Activated CD4-positive, alpha-beta T cell treated with anti-CD3 and anti-CD28 coated beads, Interleukin-2, amount 10 ng/mL, durations not matched to agents 24 days and 14 days (primary cell): ENCODE data around the gene ENAH. TPM values are rescaled to one million over a fixed set of nuclear protein-coding genes. Genes with fewer than 3 reads are reported as not detected.

Experiments
- DNase-seq: peaks from one replicate; pipeline ENCODE4 v3.0.0; 2022
- H3K27ac Mint-ChIP-seq: one replicate; pipeline ENCODE4 v1.8.0; 2022; ENCODE audit warnings: mild to moderate bottlenecking, mixed read lengths
- H3K27me3 Mint-ChIP-seq: one replicate; pipeline ENCODE4 v1.8.0; 2022; ENCODE audit warnings: mixed read lengths
- H3K36me3 Mint-ChIP-seq: one replicate; pipeline ENCODE4 v1.8.0; 2022; ENCODE audit warnings: low read depth, mild to moderate bottlenecking, mixed read lengths
- H3K4me1 Mint-ChIP-seq: one replicate; pipeline ENCODE4 v1.8.0; 2021; ENCODE audit warnings: mixed read lengths
- H3K4me3 Mint-ChIP-seq: one replicate; pipeline ENCODE4 v1.8.0; 2022; ENCODE audit warnings: mild to moderate bottlenecking, moderate library complexity, mixed read lengths
- H3K9me3 Mint-ChIP-seq: one replicate; pipeline ENCODE4 v1.8.0; 2021; ENCODE audit warnings: mixed read lengths
- intact Hi-C: fragments of 100-400 bp; cut with micrococcal nuclease; formaldehyde crosslinking; loops from one replicate; pipeline ENCODE4 v1.15.1; 2023
- total RNA-seq: library from RNA; stranded (reverse); gene quantifications from 2 replicates; pipeline ENCODE4 v1.2.3, GENCODE V29; 2022

The ENAH gene
- total RNA-seq, 1 donor from 2014 or later, result 0.33 TPM

GRCh38 chr1:225460737-225461532 is 192.0 kb downstream of the ENAH start:
- Mint-ChIP-seq H3K36me3 (no peaks in the 10 kb centered on the region), H3K27ac (peak overlapping the region; percentile 81), H3K4me1 (peaks cover 44% of the 10 kb centered on the region), H3K9me3 (no peaks in the 10 kb centered on the region), H3K27me3 (no peaks in the 10 kb centered on the region), H3K4me3 (peak overlapping the region; percentile 5)
- intact Hi-C loops, result no loop called here
- peak; percentile 75 for DNase-seq

- Mint-ChIP-seq H3K4me3 (peak overlapping the region; percentile 5), H3K4me1 (peaks cover 39% of the 10 kb centered on the region), H3K9me3 (no peaks in the 10 kb centered on the region), H3K27me3 (no peaks in the 10 kb centered on the region), H3K27ac (peak overlapping the region; percentile 81), H3K36me3 (no peaks in the 10 kb centered on the region)
- intact Hi-C loops, result no loop called here
- no peak for DNase-seq
Observed at GRCh38 chr1:225460021-225460736, 192.7 kb downstream of the ENAH start.

GRCh38 chr1:225458222-225458631 is 194.7 kb downstream of the ENAH start:
- DNase-seq, result no peak
- H3K4me3 Mint-ChIP-seq, result no peak overlapping the region

GRCh38 chr1:225454733-225455132 is 198.2 kb downstream of the ENAH start:
- Mint-ChIP-seq H3K27ac (peak overlapping the region; percentile 92), H3K4me1 (peaks cover 41% of the 10 kb centered on the region), H3K36me3 (peaks cover 3% of the 10 kb centered on the region), H3K27me3 (no peaks in the 10 kb centered on the region), H3K4me3 (peak overlapping the region; percentile 75), H3K9me3 (no peaks in the 10 kb centered on the region)
- intact Hi-C loops, result loop anchor here (1.0 kb wide), 3 partner anchors 9 to 26 kb away; partner anchors contain the start of gene LBR
- DNase-seq, result peak; percentile 79

More at GRCh38 chr1:225458222-225458631, 194.7 kb downstream of the ENAH start:
- no peaks in the 10 kb centered on the region for H3K27me3 Mint-ChIP-seq
- peaks cover 49% of the 10 kb centered on the region for H3K4me1 Mint-ChIP-seq
- intact Hi-C loops, result no loop called here
- no peaks in the 10 kb centered on the region for H3K9me3 Mint-ChIP-seq
- peaks cover 3% of the 10 kb centered on the region for H3K36me3 Mint-ChIP-seq
- no peak overlapping the region for H3K27ac Mint-ChIP-seq

GRCh38 chr1:225453797-225454648 is 198.9 kb downstream of the ENAH start:
- peaks cover 37% of the 10 kb centered on the region for H3K4me1 Mint-ChIP-seq
- H3K27me3 Mint-ChIP-seq, result no peaks in the 10 kb centered on the region
- H3K27ac Mint-ChIP-seq, result peak overlapping the region; percentile 92
- DNase-seq, result no peak
- H3K4me3 Mint-ChIP-seq, result peak overlapping the region; percentile 75
- H3K36me3 Mint-ChIP-seq, result peaks cover 3% of the 10 kb centered on the region
- intact Hi-C loops, result loop anchor here (1.0 kb wide), 2 partner anchors 9 to 13 kb away; no protein-coding TSS in a partner anchor
- no peaks in the 10 kb centered on the region for H3K9me3 Mint-ChIP-seq

GRCh38 chr1:225451840-225452515 is 200.9 kb downstream of the ENAH start:
- Mint-ChIP-seq H3K27ac (no peak overlapping the region), H3K36me3 (peaks cover 3% of the 10 kb centered on the region), H3K9me3 (no peaks in the 10 kb centered on the region), H3K4me3 (no peak overlapping the region), H3K27me3 (no peaks in the 10 kb centered on the region), H3K4me1 (peaks cover 35% of the 10 kb centered on the region)
- no peak for DNase-seq
- intact Hi-C loops, result no loop called here

- peaks cover 3% of the 10 kb centered on the region for H3K36me3 Mint-ChIP-seq
- H3K27me3 Mint-ChIP-seq, result no peaks in the 10 kb centered on the region
- peaks cover 38% of the 10 kb centered on the region for H3K4me1 Mint-ChIP-seq
- H3K4me3 Mint-ChIP-seq, result no peak overlapping the region
- H3K27ac Mint-ChIP-seq, result no peak overlapping the region
- no peaks in the 10 kb centered on the region for H3K9me3 Mint-ChIP-seq
- intact Hi-C loops, result no loop called here
- no peak for DNase-seq
Observed at GRCh38 chr1:225451340-225451739, 201.6 kb downstream of the ENAH start.

GRCh38 chr1:225450491-225451191 is 202.3 kb downstream of the ENAH start:
- Mint-ChIP-seq H3K4me1 (peaks cover 45% of the 10 kb centered on the region), H3K9me3 (no peaks in the 10 kb centered on the region), H3K4me3 (no peak overlapping the region), H3K27me3 (no peaks in the 10 kb centered on the region), H3K36me3 (peaks cover 3% of the 10 kb centered on the region), H3K27ac (no peak overlapping the region)
- no peak for DNase-seq
- intact Hi-C loops, result no loop called here

- Mint-ChIP-seq H3K9me3 (no peaks in the 10 kb centered on the region), H3K4me1 (peaks cover 50% of the 10 kb centered on the region)
Observed at GRCh38 chr1:225449774-225450173, 203.1 kb downstream of the ENAH start.

GRCh38 chr1:225449261-225449660 is 203.7 kb downstream of the ENAH start:
- Mint-ChIP-seq H3K4me1 (peaks cover 50% of the 10 kb centered on the region), H3K36me3 (peaks cover 2% of the 10 kb centered on the region), H3K27ac (peak overlapping the region; percentile 49), H3K4me3 (no peak overlapping the region), H3K9me3 (no peaks in the 10 kb centered on the region), H3K27me3 (peaks cover 2% of the 10 kb centered on the region)
- DNase-seq, result no peak
- intact Hi-C loops, result loop anchor here (10.0 kb wide), 2 partner anchors 954 to 1014 kb away; partner anchors contain the start of gene WDR26

More at GRCh38 chr1:225449774-225450173, 203.1 kb downstream of the ENAH start:
- intact Hi-C loops, result loop anchor here (10.0 kb wide), 2 partner anchors 955 to 1015 kb away; partner anchors contain the start of gene WDR26
- no peak overlapping the region for H3K4me3 Mint-ChIP-seq
- H3K27ac Mint-ChIP-seq, result peak overlapping the region; percentile 58
- no peak for DNase-seq
- H3K36me3 Mint-ChIP-seq, result peaks cover under 1% of the 10 kb centered on the region
- peaks cover 2% of the 10 kb centered on the region for H3K27me3 Mint-ChIP-seq

- intact Hi-C loops, result loop anchor here (10.0 kb wide), 2 partner anchors 953 to 1013 kb away; partner anchors contain the start of gene WDR26
- peaks cover 47% of the 10 kb centered on the region for H3K4me1 Mint-ChIP-seq
- peaks cover 2% of the 10 kb centered on the region for H3K36me3 Mint-ChIP-seq
- peaks cover 2% of the 10 kb centered on the region for H3K27me3 Mint-ChIP-seq
- no peak overlapping the region for H3K27ac Mint-ChIP-seq
- H3K9me3 Mint-ChIP-seq, result no peaks in the 10 kb centered on the region
- H3K4me3 Mint-ChIP-seq, result no peak overlapping the region
- DNase-seq, result no peak
Observed at GRCh38 chr1:225448146-225448805, 204.6 kb downstream of the ENAH start.

- Mint-ChIP-seq H3K9me3 (no peaks in the 10 kb centered on the region), H3K4me3 (no peak overlapping the region), H3K4me1 (peaks cover 52% of the 10 kb centered on the region), H3K27ac (peak overlapping the region; percentile 42), H3K27me3 (peaks cover 2% of the 10 kb centered on the region), H3K36me3 (peaks cover 2% of the 10 kb centered on the region)
- intact Hi-C loops, result loop anchor here (10.0 kb wide), 2 partner anchors 953 to 1013 kb away; partner anchors contain the start of gene WDR26
- no peak for DNase-seq
Observed at GRCh38 chr1:225447650-225448089, 205.3 kb downstream of the ENAH start.
